SK-N-SH (cell line): ENCODE data around the gene OGA. TPM values are rescaled to one million over a fixed set of nuclear protein-coding genes. Genes with fewer than 3 reads are reported as not detected.

Experiments
- CTCF ChIA-PET: fragments of 300-600, 350-600 bp; formaldehyde crosslinking; extraction: SDS; loops from one replicate; lab custom pipeline; 2021; lab: Yijun Ruan, JAX
- POLR2A ChIA-PET: fragments of 350-600 bp; sonication (Branson Sonifier 250); formaldehyde crosslinking; extraction: SDS; loops from one replicate; lab custom pipeline; 2020; ENCODE audit warnings: antibody characterized with exemption, inconsistent platforms; lab: Yijun Ruan, JAX
- DNase-seq: peaks from one replicate; pipeline ENCODE4 v3.0.0; 2012
- H2AFZ ChIP-seq: fragments of 200-600 bp; sonication (generic); 2 replicates; pipeline ENCODE4 v1.8.1; 2016; ENCODE audit warnings: antibody characterized with exemption, mild to moderate bottlenecking, low read depth
- H3F3A ChIP-seq: fragments of 200-600 bp; sonication (generic); replicated peaks from 2 replicates; pipeline ENCODE3; 2016; ENCODE audit warnings: antibody characterized with exemption, mild to moderate bottlenecking; ENCODE audit not compliant: insufficient read depth
- H3K27ac ChIP-seq, 2 experiments: fragments of 200-500 bp in 1 of 2; fragments of 200-600 bp in 1 of 2; sonication (Bioruptor generic) in 1 of 2; sonication (generic), shearing (Covaris generic) in 1 of 2; 2 replicates each; pipeline versions ENCODE4 v1.5.1 to v1.6.1; 2014 to 2016; ENCODE audit warnings: low read depth in 2 of 2, inconsistent platforms in 1 of 2, low read length in 1 of 2, mild to moderate bottlenecking in 1 of 2, mixed read lengths in 1 of 2
- H3K27me3 ChIP-seq: fragments of 200-600 bp; sonication (generic), shearing (Covaris generic); 2 replicates; pipeline ENCODE4 v1.6.1; 2016; ENCODE audit warnings: mixed run types; ENCODE audit not compliant: insufficient read depth
- H3K36me3 ChIP-seq, 2 experiments: fragments of 200-500 bp in 1 of 2; fragments of 200-600 bp in 1 of 2; sonication (Bioruptor generic) in 1 of 2; sonication (generic) in 1 of 2; replicated peaks in 1 of 2; 2 replicates each; pipeline versions ENCODE3 to v1.5.1; 2014 to 2016; ENCODE audit warnings: low read length in 1 of 2, mild to moderate bottlenecking in 1 of 2; ENCODE audit not compliant: insufficient read depth in 2 of 2, control insufficient read depth in 1 of 2
- H3K4me1 ChIP-seq, 2 experiments: fragments of 200-500 bp in 1 of 2; fragments of 200-600 bp in 1 of 2; sonication (Bioruptor generic) in 1 of 2; sonication (generic), shearing (Covaris generic) in 1 of 2; 2 replicates each; pipeline versions ENCODE4 v1.5.1 to v1.6.1; 2014 to 2016; ENCODE audit warnings: low read depth in 1 of 2, low read length in 1 of 2, mixed run types in 1 of 2; ENCODE audit not compliant: insufficient read depth in 2 of 2, control insufficient read depth in 1 of 2
- H3K4me2 ChIP-seq: fragments of 200-600 bp; sonication (generic), shearing (Covaris generic); 2 replicates; pipeline ENCODE4 v1.6.1; 2017; ENCODE audit warnings: mixed run types
- H3K4me3 ChIP-seq, 2 experiments: fragments of 200-500 bp in 1 of 2; fragments of 200-600 bp in 1 of 2; sonication (Bioruptor generic) in 1 of 2; sonication (generic), shearing (Covaris generic) in 1 of 2; 2 replicates each; pipeline versions ENCODE4 v1.5.1 to v1.8.1; 2014 to 2016; ENCODE audit warnings: low read depth in 2 of 2, inconsistent platforms in 1 of 2, low read length in 1 of 2, mild to moderate bottlenecking in 1 of 2, mixed read lengths in 1 of 2, moderate library complexity in 1 of 2
- H3K79me2 ChIP-seq: fragments of 200-600 bp; sonication (generic); 2 replicates; pipeline ENCODE4 v1.8.1; 2017; ENCODE audit warnings: mild to moderate bottlenecking; ENCODE audit not compliant: insufficient read depth
- H3K9ac ChIP-seq: fragments of 200-600 bp; sonication (generic); 2 replicates; pipeline ENCODE4 v1.6.1; 2017; ENCODE audit warnings: mixed run types
- H3K9me2 ChIP-seq: fragments of 200-600 bp; sonication (generic); 2 replicates; pipeline ENCODE4 v1.6.1; 2017; ENCODE audit warnings: mixed run types
- H3K9me3 ChIP-seq: fragments of 200-600 bp; sonication (generic); 2 replicates; pipeline ENCODE4 v1.6.1; 2017; ENCODE audit warnings: mixed run types, mild to moderate bottlenecking, moderate library complexity
- H4K20me1 ChIP-seq: fragments of 200-600 bp; sonication (generic); 2 replicates; pipeline ENCODE4 v1.6.1; 2017; ENCODE audit warnings: mild to moderate bottlenecking, mixed run types; ENCODE audit not compliant: insufficient read depth
- CHD2 ChIP-seq: fragments of 150-350 bp; IDR thresholded peaks from 2 replicates; pipeline ENCODE4 v1.6.1; 2018; ENCODE audit warnings: low read length; ENCODE audit not compliant: partially characterized antibody
- ELF1 ChIP-seq: IDR thresholded peaks from 2 replicates; pipeline ENCODE4 v1.4.0; 2012
- EP300 ChIP-seq, 2 experiments: IDR thresholded peaks; 2 replicates each; pipeline versions ENCODE4 v1.4.0 to v1.6.1; 2012; ENCODE audit warnings: borderline replicate concordance in 1 of 2, low read depth in 1 of 2, low read length in 1 of 2
- EZH2phosphoT487 ChIP-seq: fragments of 200-600 bp; sonication (generic); IDR thresholded peaks from 2 replicates; pipeline ENCODE4 v1.6.1; 2017; ENCODE audit warnings: low read depth, mixed run types, mild to moderate bottlenecking, antibody characterized with exemption, moderate library complexity, borderline replicate concordance
- FOXJ3 ChIP-seq: sonication (generic); formaldehyde crosslinking; IDR thresholded peaks from 2 replicates; pipeline ENCODE4 v1.5.1; 2020; ENCODE audit warnings: mild to moderate bottlenecking, missing genetic modification reagents
- FOXM1 ChIP-seq: IDR thresholded peaks from 2 replicates; pipeline ENCODE4 v1.4.0; 2012; ENCODE audit warnings: low read depth, mild to moderate bottlenecking
- GABPA ChIP-seq: IDR thresholded peaks from 2 replicates; pipeline ENCODE4 v1.4.0; 2012; ENCODE audit warnings: low read depth, mild to moderate bottlenecking
- GATA2 ChIP-seq: sonication (generic); formaldehyde crosslinking; IDR thresholded peaks from 2 replicates; pipeline ENCODE4 v1.5.0; 2020; ENCODE audit warnings: mild to moderate bottlenecking, missing genetic modification reagents
- JUND ChIP-seq: IDR thresholded peaks from 2 replicates; pipeline ENCODE4 v1.4.0; 2012
- MEF2A ChIP-seq: IDR thresholded peaks from 2 replicates; pipeline ENCODE4 v1.4.0; 2012; ENCODE audit warnings: low read depth, borderline replicate concordance
- MXI1 ChIP-seq: IDR thresholded peaks from 2 replicates; pipeline ENCODE4 v1.6.1; 2012; ENCODE audit warnings: mild to moderate bottlenecking, low read depth, low read length, improper control_type of control experiment
- NFIC ChIP-seq: IDR thresholded peaks from 2 replicates; pipeline ENCODE4 v1.4.0; 2012; ENCODE audit warnings: borderline replicate concordance
- NRF1 ChIP-seq: IDR thresholded peaks from 2 replicates; pipeline ENCODE4 v1.6.1; 2012; ENCODE audit warnings: low read depth, mild to moderate bottlenecking, low read length
- POLR2AphosphoS5 ChIP-seq: IDR thresholded peaks from 2 replicates; pipeline ENCODE4 v1.6.1; 2012; ENCODE audit warnings: low read depth, low read length
- RFX5 ChIP-seq: IDR thresholded peaks from 2 replicates; pipeline ENCODE4 v1.6.1; 2012; ENCODE audit warnings: mild to moderate bottlenecking, improper control_type of control experiment, low read length
- SIN3A ChIP-seq: IDR thresholded peaks from 2 replicates; pipeline ENCODE4 v1.6.1; 2012; ENCODE audit warnings: low read depth, mild to moderate bottlenecking, low read length, moderate library complexity, borderline replicate concordance
- SMC3 ChIP-seq: IDR thresholded peaks from 2 replicates; pipeline ENCODE4 v1.6.1; 2012; ENCODE audit warnings: low read depth, low read length, improper control_type of control experiment
- TAF1 ChIP-seq: IDR thresholded peaks from 2 replicates; pipeline ENCODE4 v1.6.1; 2012; ENCODE audit warnings: low read depth, mild to moderate bottlenecking, low read length, moderate library complexity, borderline replicate concordance
- TCF12 ChIP-seq: IDR thresholded peaks from 2 replicates; pipeline ENCODE4 v1.4.0; 2012
- YY1 ChIP-seq: IDR thresholded peaks from 2 replicates; pipeline ENCODE4 v1.4.0; 2012; ENCODE audit warnings: low read depth, mild to moderate bottlenecking
- WGBS: methylation state at CpG from one replicate; pipeline ENCODE4 v1.1.6; 2017; ENCODE audit warnings: low lambda C conversion rate; 5-methylcytosine and 5-hydroxymethylcytosine counted together
- polyA plus RNA-seq, 3 experiments: library from polyadenylated mRNA; depleted of rRNA; stranded (reverse); fragments of >200 nt; gene quantifications; 2 replicates each; pipeline ENCODE4 v1.2.3, GENCODE V29; 2012
- TF ChIP-seq, protein P1 (sequence below): IDR thresholded peaks from 2 replicates; pipeline ENCODE4 v1.4.0; 2012; ENCODE audit warnings: low read depth
- TF ChIP-seq, protein P2 (sequence below): IDR thresholded peaks from 2 replicates; pipeline ENCODE4; 2012
- TF ChIP-seq, protein P3 (sequence below): fragments of 150-350 bp; IDR thresholded peaks from 2 replicates; pipeline ENCODE4 v1.6.1; 2017; ENCODE audit warnings: antibody characterized with exemption, low read length, low read depth, borderline replicate concordance
- TF ChIP-seq, protein P4 (sequence below): fragments of 200-600 bp; sonication (generic); IDR thresholded peaks from 2 replicates; pipeline ENCODE4 v1.6.1; 2017; ENCODE audit warnings: antibody characterized with exemption, mild to moderate bottlenecking, moderate library complexity
- TF ChIP-seq, protein P5 (sequence below): IDR thresholded peaks from 2 replicates; pipeline ENCODE4 v1.4.0; 2012; ENCODE audit warnings: low read depth, borderline replicate concordance
- TF ChIP-seq, protein P6 (sequence below): IDR thresholded peaks from 2 replicates; pipeline ENCODE4 v1.6.1; 2012; ENCODE audit warnings: mild to moderate bottlenecking, low read depth, low read length, moderate library complexity

OGA gene
- polyA plus RNA-seq, 1 of the 3 experiments (the other 2 are of a cell fraction): 24.8 TPM

DNA sequence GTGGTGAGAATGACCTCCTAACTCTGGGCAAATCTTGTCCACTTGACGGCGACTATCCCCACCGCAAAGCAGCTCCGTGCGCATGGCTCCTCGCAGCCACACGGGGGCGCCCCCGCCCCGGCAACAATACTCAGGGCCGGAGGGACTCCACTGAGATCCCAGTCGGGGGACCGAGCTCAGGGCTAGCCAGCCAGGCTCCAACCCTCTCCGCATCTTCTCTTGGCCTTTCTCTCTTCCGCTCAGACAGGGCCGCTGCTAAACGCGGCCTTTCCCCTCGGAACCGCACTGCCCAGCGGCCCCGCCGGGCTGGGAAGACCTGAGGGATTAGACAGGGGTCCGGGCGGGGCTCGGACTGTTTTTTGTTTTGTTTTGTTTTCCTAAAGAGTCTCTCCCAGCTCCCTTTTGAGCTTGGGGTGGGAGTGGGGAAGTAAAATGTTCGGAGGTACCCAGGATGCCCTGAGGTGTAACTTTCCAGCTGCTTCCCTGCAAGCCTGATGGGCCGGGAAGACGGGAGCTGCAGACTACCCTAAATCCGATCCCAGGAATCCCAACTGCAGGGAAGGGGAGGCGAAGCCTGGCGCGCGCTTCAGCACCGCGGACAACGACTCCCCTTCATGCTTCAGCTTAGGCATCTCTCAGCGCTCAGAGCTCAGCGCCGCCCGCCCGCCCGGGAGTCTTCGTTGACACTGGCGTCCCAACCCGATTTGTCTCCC is 22.7 kb upstream of the OGA start:
- Histone ChIP-seq H3K79me2 (peaks cover 5% of the 10 kb centered on the region; the same call in 1 of the 2 replicates), H3K36me3 (peaks cover 0 to 3% of the 10 kb centered on the region in 2 experiments), H3K9me3 (no peaks in the 10 kb centered on the region), H3K9ac (no peak overlapping the region), H4K20me1 (0 out of 2 replicates have a peak, but pooled peaks cover 4% of the 10 kb centered on the region), H3K4me1 (peaks cover 0 to 16% of the 10 kb centered on the region in 2 experiments; a peak in 1 of 4 replicates), H2AFZ (no peak overlapping the region), H3K27me3 (no peaks in the 10 kb centered on the region), H3K9me2 (no peaks in the 10 kb centered on the region), H3F3A (peaks cover 9% of the 10 kb centered on the region), H3K27ac (no peak overlapping the region), H3K4me3 (peak overlapping the region in 1 of 2 experiments; percentile 45; a peak in 1 of 4 replicates), H3K4me2 (no peak overlapping the region)
- ChIA-PET CTCF (interaction anchor here (0.6 to 13.4 kb wide), 59 partner anchors 11 to 663 kb away, joined by 3 to 301 read pairs (median 5); partner anchors contain the start of genes ARMH3, HPS6, NPM3 and OGA), POLR2A (interaction anchor here (1.1 to 2.7 kb wide), 4 partner anchors 8 to 169 kb away, joined by 3 to 10 read pairs (median 4); partner anchors contain the start of gene OGA)
- WGBS: 73% methylated on average over 39 of the region's 46 CpGs
- DNase-seq: peak; percentile 93
- no peak for TF ChIP-seq POLR2AphosphoS5
- TF ChIP-seq GABPA: no peak
- TF ChIP-seq CHD2: no peak
- TF ChIP-seq GATA2 (CRISPR knock-in tag): no peak
- no peak for TF ChIP-seq EP300 (IDR thresholded peaks at IDR 0.05; ENCODE audit: borderline replicate concordance in 1 of 2, low read depth in 1 of 2, low read length in 1 of 2)
- TF ChIP-seq MEF2A: no peak
- no peak for TF ChIP-seq RFX5
- TF ChIP-seq EZH2phosphoT487: no peak
- TF ChIP-seq, protein P1, sequence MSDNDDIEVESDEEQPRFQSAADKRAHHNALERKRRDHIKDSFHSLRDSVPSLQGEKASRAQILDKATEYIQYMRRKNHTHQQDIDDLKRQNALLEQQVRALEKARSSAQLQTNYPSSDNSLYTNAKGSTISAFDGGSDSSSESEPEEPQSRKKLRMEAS: no peak
- TF ChIP-seq ELF1: no peak
- no peak for TF ChIP-seq NRF1
- TF ChIP-seq, protein P2, sequence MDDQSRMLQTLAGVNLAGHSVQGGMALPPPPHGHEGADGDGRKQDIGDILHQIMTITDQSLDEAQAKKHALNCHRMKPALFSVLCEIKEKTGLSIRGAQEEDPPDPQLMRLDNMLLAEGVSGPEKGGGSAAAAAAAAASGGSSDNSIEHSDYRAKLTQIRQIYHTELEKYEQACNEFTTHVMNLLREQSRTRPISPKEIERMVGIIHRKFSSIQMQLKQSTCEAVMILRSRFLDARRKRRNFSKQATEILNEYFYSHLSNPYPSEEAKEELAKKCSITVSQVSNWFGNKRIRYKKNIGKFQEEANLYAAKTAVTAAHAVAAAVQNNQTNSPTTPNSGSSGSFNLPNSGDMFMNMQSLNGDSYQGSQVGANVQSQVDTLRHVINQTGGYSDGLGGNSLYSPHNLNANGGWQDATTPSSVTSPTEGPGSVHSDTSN: no peak
- TF ChIP-seq SIN3A: no peak
- TF ChIP-seq YY1: no peak
- TF ChIP-seq, protein P3, sequence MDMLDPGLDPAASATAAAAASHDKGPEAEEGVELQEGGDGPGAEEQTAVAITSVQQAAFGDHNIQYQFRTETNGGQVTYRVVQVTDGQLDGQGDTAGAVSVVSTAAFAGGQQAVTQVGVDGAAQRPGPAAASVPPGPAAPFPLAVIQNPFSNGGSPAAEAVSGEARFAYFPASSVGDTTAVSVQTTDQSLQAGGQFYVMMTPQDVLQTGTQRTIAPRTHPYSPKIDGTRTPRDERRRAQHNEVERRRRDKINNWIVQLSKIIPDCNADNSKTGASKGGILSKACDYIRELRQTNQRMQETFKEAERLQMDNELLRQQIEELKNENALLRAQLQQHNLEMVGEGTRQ: no peak
- 0 out of 2 replicates have a peak, but pooled peaks have one; percentile 18 for TF ChIP-seq MXI1
- TF ChIP-seq FOXJ3 (CRISPR knock-in tag): no peak
- no peak for TF ChIP-seq TAF1
- TF ChIP-seq, protein P4, sequence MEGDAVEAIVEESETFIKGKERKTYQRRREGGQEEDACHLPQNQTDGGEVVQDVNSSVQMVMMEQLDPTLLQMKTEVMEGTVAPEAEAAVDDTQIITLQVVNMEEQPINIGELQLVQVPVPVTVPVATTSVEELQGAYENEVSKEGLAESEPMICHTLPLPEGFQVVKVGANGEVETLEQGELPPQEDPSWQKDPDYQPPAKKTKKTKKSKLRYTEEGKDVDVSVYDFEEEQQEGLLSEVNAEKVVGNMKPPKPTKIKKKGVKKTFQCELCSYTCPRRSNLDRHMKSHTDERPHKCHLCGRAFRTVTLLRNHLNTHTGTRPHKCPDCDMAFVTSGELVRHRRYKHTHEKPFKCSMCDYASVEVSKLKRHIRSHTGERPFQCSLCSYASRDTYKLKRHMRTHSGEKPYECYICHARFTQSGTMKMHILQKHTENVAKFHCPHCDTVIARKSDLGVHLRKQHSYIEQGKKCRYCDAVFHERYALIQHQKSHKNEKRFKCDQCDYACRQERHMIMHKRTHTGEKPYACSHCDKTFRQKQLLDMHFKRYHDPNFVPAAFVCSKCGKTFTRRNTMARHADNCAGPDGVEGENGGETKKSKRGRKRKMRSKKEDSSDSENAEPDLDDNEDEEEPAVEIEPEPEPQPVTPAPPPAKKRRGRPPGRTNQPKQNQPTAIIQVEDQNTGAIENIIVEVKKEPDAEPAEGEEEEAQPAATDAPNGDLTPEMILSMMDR: peak; percentile 96
- TF ChIP-seq FOXM1: no peak
- TF ChIP-seq SMC3: peak; percentile 84
- TF ChIP-seq, protein P5, sequence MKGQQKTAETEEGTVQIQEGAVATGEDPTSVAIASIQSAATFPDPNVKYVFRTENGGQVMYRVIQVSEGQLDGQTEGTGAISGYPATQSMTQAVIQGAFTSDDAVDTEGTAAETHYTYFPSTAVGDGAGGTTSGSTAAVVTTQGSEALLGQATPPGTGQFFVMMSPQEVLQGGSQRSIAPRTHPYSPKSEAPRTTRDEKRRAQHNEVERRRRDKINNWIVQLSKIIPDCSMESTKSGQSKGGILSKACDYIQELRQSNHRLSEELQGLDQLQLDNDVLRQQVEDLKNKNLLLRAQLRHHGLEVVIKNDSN: no peak
- TF ChIP-seq, protein P6, sequence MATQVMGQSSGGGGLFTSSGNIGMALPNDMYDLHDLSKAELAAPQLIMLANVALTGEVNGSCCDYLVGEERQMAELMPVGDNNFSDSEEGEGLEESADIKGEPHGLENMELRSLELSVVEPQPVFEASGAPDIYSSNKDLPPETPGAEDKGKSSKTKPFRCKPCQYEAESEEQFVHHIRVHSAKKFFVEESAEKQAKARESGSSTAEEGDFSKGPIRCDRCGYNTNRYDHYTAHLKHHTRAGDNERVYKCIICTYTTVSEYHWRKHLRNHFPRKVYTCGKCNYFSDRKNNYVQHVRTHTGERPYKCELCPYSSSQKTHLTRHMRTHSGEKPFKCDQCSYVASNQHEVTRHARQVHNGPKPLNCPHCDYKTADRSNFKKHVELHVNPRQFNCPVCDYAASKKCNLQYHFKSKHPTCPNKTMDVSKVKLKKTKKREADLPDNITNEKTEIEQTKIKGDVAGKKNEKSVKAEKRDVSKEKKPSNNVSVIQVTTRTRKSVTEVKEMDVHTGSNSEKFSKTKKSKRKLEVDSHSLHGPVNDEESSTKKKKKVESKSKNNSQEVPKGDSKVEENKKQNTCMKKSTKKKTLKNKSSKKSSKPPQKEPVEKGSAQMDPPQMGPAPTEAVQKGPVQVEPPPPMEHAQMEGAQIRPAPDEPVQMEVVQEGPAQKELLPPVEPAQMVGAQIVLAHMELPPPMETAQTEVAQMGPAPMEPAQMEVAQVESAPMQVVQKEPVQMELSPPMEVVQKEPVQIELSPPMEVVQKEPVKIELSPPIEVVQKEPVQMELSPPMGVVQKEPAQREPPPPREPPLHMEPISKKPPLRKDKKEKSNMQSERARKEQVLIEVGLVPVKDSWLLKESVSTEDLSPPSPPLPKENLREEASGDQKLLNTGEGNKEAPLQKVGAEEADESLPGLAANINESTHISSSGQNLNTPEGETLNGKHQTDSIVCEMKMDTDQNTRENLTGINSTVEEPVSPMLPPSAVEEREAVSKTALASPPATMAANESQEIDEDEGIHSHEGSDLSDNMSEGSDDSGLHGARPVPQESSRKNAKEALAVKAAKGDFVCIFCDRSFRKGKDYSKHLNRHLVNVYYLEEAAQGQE: peak; percentile 88
- TF ChIP-seq TCF12: no peak
- no peak for TF ChIP-seq JUND
- no peak for TF ChIP-seq NFIC
